Panc1 (cell line): ENCODE results near the gene GCH1.

ENCODE experiments used
- POLR2AphosphoS5 ChIP-seq: IDR thresholded peaks from 2 replicates; pipeline ENCODE4 v1.6.1; 2012; ENCODE audit warnings: mild to moderate bottlenecking, low read depth, low read length, moderate library complexity
- REST ChIP-seq, 2 experiments: IDR thresholded peaks; 2 replicates each; pipeline ENCODE4 v1.6.1; 2011 to 2012; ENCODE audit warnings: low read depth in 2 of 2, control low read depth in 1 of 2, low read length in 1 of 2, mild to moderate bottlenecking in 1 of 2, moderate library complexity in 1 of 2; ENCODE audit not compliant: insufficient read depth in 1 of 2
- SIN3A ChIP-seq: IDR thresholded peaks from 2 replicates; pipeline ENCODE4 v1.6.1; 2012; ENCODE audit warnings: low read depth, mild to moderate bottlenecking, low read length, moderate library complexity, borderline replicate concordance; ENCODE audit not compliant: insufficient read depth
- TF ChIP-seq, protein P1 (sequence below): fragments of 450-650 bp; IDR thresholded peaks from 2 replicates; pipeline ENCODE4 v1.5.1; 2017; ENCODE audit warnings: mild to moderate bottlenecking

GRCh38 chr14:54816450-54816849, 86.2 kb downstream of the GCH1 start:
- TF ChIP-seq, protein P1, sequence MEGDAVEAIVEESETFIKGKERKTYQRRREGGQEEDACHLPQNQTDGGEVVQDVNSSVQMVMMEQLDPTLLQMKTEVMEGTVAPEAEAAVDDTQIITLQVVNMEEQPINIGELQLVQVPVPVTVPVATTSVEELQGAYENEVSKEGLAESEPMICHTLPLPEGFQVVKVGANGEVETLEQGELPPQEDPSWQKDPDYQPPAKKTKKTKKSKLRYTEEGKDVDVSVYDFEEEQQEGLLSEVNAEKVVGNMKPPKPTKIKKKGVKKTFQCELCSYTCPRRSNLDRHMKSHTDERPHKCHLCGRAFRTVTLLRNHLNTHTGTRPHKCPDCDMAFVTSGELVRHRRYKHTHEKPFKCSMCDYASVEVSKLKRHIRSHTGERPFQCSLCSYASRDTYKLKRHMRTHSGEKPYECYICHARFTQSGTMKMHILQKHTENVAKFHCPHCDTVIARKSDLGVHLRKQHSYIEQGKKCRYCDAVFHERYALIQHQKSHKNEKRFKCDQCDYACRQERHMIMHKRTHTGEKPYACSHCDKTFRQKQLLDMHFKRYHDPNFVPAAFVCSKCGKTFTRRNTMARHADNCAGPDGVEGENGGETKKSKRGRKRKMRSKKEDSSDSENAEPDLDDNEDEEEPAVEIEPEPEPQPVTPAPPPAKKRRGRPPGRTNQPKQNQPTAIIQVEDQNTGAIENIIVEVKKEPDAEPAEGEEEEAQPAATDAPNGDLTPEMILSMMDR = no peak
- TF ChIP-seq POLR2AphosphoS5 (no peak), REST (IDR thresholded peaks at IDR 0.05; ENCODE audit: insufficient read depth in 1 of 2, low read depth in 2 of 2, low read length in 1 of 2) (no peak), SIN3A (no peak)
